Type B pancreatic cell (in vitro differentiated cells): Measurements from ENCODE around the gene FOXF1. TPM values are rescaled to one million over a fixed set of nuclear protein-coding genes. Genes with fewer than 3 reads are reported as not detected.

Experiments used
- DNase-seq: peaks from one replicate; pipeline ENCODE4 v3.0.0; 2021; ENCODE audit warnings: mixed read lengths; ENCODE audit not compliant: unreplicated experiment; ENCODE audit errors: extremely low spot score
- H3K27ac Mint-ChIP-seq: 2 replicates; pipeline ENCODE4 v1.8.0; 2021; ENCODE audit warnings: mild to moderate bottlenecking, mixed read lengths
- H3K27me3 Mint-ChIP-seq: 2 replicates; pipeline ENCODE4 v1.8.0; 2021; ENCODE audit warnings: mixed read lengths
- H3K36me3 Mint-ChIP-seq: 2 replicates; pipeline ENCODE4 v1.8.0; 2021; ENCODE audit warnings: mixed read lengths
- H3K4me1 Mint-ChIP-seq: one replicate; pipeline ENCODE4 v1.8.0; 2021; ENCODE audit warnings: mixed read lengths; ENCODE audit not compliant: unreplicated experiment
- H3K4me3 Mint-ChIP-seq: 2 replicates; pipeline ENCODE4 v1.8.0; 2021; ENCODE audit warnings: mild to moderate bottlenecking, mixed read lengths
- H3K9me3 Mint-ChIP-seq: 2 replicates; pipeline ENCODE4 v1.8.0; 2021; ENCODE audit warnings: mixed read lengths
- total RNA-seq: library from RNA; stranded (reverse); gene quantifications from 2 replicates; pipeline ENCODE4 v1.2.1, GENCODE V29; 2021; ENCODE audit warnings: low replicate concordance
- TF ChIP-seq, protein P1 (sequence below): fragments of 200-600 bp; sonication (generic); conservative IDR thresholded peaks from 2 replicates; pipeline ENCODE4 v1.5.0; 2021; ENCODE audit warnings: antibody characterized with exemption, mild to moderate bottlenecking

The FOXF1 gene
- total RNA-seq, 1 donor from 2014 or later, result 3.4 TPM

GRCh38 chr16:86514481-86515376 lies 4.4 kb downstream of the FOXF1 start:
- H3K27me3 Mint-ChIP-seq, result peaks cover 82% of the 10 kb centered on the region
- H3K4me3 Mint-ChIP-seq, result peak overlapping the region; percentile 56
- no peak overlapping the region for H3K27ac Mint-ChIP-seq
- peaks cover 4% of the 10 kb centered on the region for H3K4me1 Mint-ChIP-seq
- TF ChIP-seq, protein P1, sequence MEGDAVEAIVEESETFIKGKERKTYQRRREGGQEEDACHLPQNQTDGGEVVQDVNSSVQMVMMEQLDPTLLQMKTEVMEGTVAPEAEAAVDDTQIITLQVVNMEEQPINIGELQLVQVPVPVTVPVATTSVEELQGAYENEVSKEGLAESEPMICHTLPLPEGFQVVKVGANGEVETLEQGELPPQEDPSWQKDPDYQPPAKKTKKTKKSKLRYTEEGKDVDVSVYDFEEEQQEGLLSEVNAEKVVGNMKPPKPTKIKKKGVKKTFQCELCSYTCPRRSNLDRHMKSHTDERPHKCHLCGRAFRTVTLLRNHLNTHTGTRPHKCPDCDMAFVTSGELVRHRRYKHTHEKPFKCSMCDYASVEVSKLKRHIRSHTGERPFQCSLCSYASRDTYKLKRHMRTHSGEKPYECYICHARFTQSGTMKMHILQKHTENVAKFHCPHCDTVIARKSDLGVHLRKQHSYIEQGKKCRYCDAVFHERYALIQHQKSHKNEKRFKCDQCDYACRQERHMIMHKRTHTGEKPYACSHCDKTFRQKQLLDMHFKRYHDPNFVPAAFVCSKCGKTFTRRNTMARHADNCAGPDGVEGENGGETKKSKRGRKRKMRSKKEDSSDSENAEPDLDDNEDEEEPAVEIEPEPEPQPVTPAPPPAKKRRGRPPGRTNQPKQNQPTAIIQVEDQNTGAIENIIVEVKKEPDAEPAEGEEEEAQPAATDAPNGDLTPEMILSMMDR, result no peak
- no peaks in the 10 kb centered on the region for H3K9me3 Mint-ChIP-seq
- DNase-seq, result no peak
- H3K36me3 Mint-ChIP-seq, result peaks cover 4% of the 10 kb centered on the region

DNA sequence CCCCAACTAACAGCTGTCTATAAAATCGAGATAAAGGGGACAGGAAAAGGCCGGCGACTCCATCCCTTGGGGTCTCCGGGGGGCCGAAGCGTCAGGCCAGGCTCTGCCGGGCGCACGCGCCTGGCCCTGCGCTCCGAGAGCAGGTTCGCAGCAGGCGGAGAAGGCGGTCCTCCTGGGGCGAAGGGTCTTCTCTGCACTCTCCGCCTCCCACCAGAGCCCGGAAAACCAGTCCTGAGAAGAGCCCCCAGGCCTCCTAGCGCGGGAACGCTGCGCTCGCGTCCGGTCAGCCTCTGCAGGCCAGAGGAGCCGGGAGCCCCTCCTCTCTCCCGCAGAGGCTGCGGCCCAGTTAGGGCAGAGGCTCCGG lies 5.1 kb downstream of the FOXF1 start:
- TF ChIP-seq, protein P1, result no peak
- Mint-ChIP-seq H3K27me3 (peaks cover 89% of the 10 kb centered on the region), H3K27ac (no peak overlapping the region), H3K4me3 (no peak overlapping the region), H3K9me3 (no peaks in the 10 kb centered on the region), H3K36me3 (peaks cover 4% of the 10 kb centered on the region), H3K4me1 (peaks cover 4% of the 10 kb centered on the region)
- DNase-seq, result no peak

DNA sequence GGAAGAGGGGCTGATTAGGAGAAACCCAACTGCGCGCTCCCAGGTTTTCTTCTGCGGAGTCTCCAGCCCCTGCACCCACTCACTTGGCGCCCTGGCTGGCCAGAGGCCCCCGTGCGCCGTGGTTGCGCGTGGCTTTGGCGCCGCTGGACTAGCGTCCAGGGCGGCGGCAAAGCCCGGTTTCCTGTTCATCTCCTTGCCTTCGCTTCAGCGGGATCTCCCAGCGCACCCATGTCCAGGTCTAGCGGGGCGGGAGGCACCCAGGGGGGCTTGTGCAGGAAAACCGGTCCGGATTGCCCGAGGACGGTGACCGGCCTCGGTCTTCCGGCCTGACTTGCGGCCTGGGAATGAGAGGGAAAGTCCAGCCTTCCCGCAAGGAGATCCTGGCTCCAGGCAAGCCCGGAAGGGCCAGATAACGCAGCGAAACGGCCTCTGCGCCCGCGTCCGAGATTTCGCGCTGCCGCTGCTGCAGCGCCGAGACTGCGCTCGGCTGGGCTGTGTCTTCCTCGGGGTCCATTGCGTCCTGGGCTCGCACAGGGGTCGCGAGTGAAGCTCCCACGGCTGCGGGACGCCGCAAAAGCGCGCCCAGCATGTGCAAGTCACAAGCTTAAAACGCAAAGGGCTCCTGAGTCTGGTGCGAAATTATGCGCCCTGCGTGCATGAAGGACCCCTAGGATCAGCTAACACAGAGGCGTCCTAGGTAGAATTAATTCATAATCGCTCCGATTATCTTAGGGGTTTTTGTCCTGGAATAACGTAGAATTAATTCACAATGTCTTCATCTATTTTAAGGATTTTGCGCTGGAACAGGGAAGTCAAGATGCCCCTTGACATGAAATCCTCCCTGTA lies 5.7 kb downstream of the FOXF1 start:
- TF ChIP-seq, protein P1, result no peak
- no peak for DNase-seq
- H3K4me3 Mint-ChIP-seq, result peak overlapping the region; percentile 61
- H3K36me3 Mint-ChIP-seq, result peaks cover 4% of the 10 kb centered on the region
- peaks cover 4% of the 10 kb centered on the region for H3K4me1 Mint-ChIP-seq
- peaks cover 87% of the 10 kb centered on the region for H3K27me3 Mint-ChIP-seq
- no peak overlapping the region for H3K27ac Mint-ChIP-seq
- no peaks in the 10 kb centered on the region for H3K9me3 Mint-ChIP-seq

- H3K4me3 Mint-ChIP-seq, result peak overlapping the region; percentile 61
- TF ChIP-seq, protein P1, result no peak
- peaks cover 4% of the 10 kb centered on the region for H3K4me1 Mint-ChIP-seq
- H3K27ac Mint-ChIP-seq, result no peak overlapping the region
- H3K9me3 Mint-ChIP-seq, result no peaks in the 10 kb centered on the region
- peaks cover 4% of the 10 kb centered on the region for H3K36me3 Mint-ChIP-seq
- H3K27me3 Mint-ChIP-seq, result peaks cover 90% of the 10 kb centered on the region
- DNase-seq, result no peak
These were observed 6.3 kb downstream of the FOXF1 start for GRCh38 chr16:86516623-86517003.

- Mint-ChIP-seq H3K4me3 (no peak overlapping the region), H3K36me3 (peaks cover 4% of the 10 kb centered on the region), H3K27ac (no peak overlapping the region), H3K27me3 (peaks cover 92% of the 10 kb centered on the region), H3K9me3 (no peaks in the 10 kb centered on the region), H3K4me1 (peaks cover 4% of the 10 kb centered on the region)
- TF ChIP-seq, protein P1, result no peak
- no peak for DNase-seq
These were observed 6.7 kb downstream of the FOXF1 start for GRCh38 chr16:86517033-86517432.
